IPS DF 6.9 (cell line): ENCODE measurements around the gene S1PR4.

Source experiments
- DNase-seq: peaks from one replicate; pipeline ENCODE4 v3.0.0-alpha.2; 2013; ENCODE audit warnings: low read depth, low spot score
- H3K27ac ChIP-seq: one replicate; pipeline ENCODE4 v1.5.1; 2013; ENCODE audit warnings: low read length, control low read depth
- H3K27me3 ChIP-seq: 2 replicates; pipeline ENCODE4 v1.6.1; 2013; ENCODE audit warnings: mild to moderate bottlenecking, low read length; ENCODE audit not compliant: control insufficient read depth, insufficient read depth
- H3K36me3 ChIP-seq: 2 replicates; pipeline ENCODE4 v1.6.1; 2013; ENCODE audit warnings: low read length; ENCODE audit not compliant: control insufficient read depth, insufficient read depth
- H3K4me1 ChIP-seq: 2 replicates; pipeline ENCODE4 v1.6.1; 2013; ENCODE audit warnings: low read length; ENCODE audit not compliant: control insufficient read depth, insufficient read depth
- H3K4me3 ChIP-seq: 2 replicates; pipeline ENCODE4 v1.5.1; 2013; ENCODE audit warnings: mild to moderate bottlenecking, low read length
- H3K9me3 ChIP-seq: 2 replicates; pipeline ENCODE4 v1.6.1; 2013; ENCODE audit warnings: low read length, inconsistent platforms; ENCODE audit not compliant: control insufficient read depth, insufficient read depth
- WGBS: extraction: QIAGEN DNeasy Blood & Tissue Kit; methylation state at CpG from one replicate; pipeline ENCODE4 v1.1.7; 2013; ENCODE audit warnings: mixed read lengths, missing lambda C conversion rate; ENCODE audit not compliant: insufficient read length, insufficient coverage; 5-methylcytosine and 5-hydroxymethylcytosine counted together

The S1PR4 gene

GRCh38 chr19:3183721-3184641, 5.4 kb downstream of the S1PR4 start:
- Histone ChIP-seq H3K4me3 (no peak overlapping the region), H3K4me1 (no peaks in the 10 kb centered on the region; the same call in 1 of the 2 replicates), H3K36me3 (peaks cover under 1% of the 10 kb centered on the region; the same call in 1 of the 2 replicates)

GRCh38 chr19:3184847-3185460, 6.4 kb downstream of the S1PR4 start:
- H3K4me1 ChIP-seq = peaks cover 4% of the 10 kb centered on the region
- H3K27me3 ChIP-seq = no peaks in the 10 kb centered on the region
- H3K27ac ChIP-seq = no peak overlapping the region
- H3K36me3 ChIP-seq = peaks cover 5% of the 10 kb centered on the region
- peak; percentile 33 for DNase-seq
- WGBS = no CpG with 5 or more reads among the region's 14 CpGs
- no peaks in the 10 kb centered on the region for H3K9me3 ChIP-seq
- peak overlapping the region; percentile 89; the same call in 1 of the 2 replicates for H3K4me3 ChIP-seq

More at GRCh38 chr19:3183721-3184641, 5.4 kb downstream of the S1PR4 start:
- no peak overlapping the region for H3K27ac ChIP-seq
- WGBS = no CpG with 5 or more reads among the region's 13 CpGs
- no peaks in the 10 kb centered on the region for H3K9me3 ChIP-seq
- DNase-seq = no peak
- no peaks in the 10 kb centered on the region for H3K27me3 ChIP-seq

GRCh38 chr19:3185461-3186159, 7.0 kb downstream of the S1PR4 start, which contains the start of gene NCLN:
TSS of gene NCLN (plus strand) at chr19:3185930. CDS start at chr19:3186031, 101 bp downstream.
- no CpG with 5 or more reads among the region's 69 CpGs for WGBS
- no peak within 1 kb of the TSS for H3K27ac ChIP-seq
- DNase-seq = peak; percentile 77
- H3K9me3 ChIP-seq = no peaks in the 10 kb centered on the region
- H3K4me1 ChIP-seq = peaks cover 4% of the 10 kb centered on the region
- H3K4me3 ChIP-seq = peak within 1 kb of the TSS; percentile 89
- peaks cover 6% of the 10 kb centered on the region for H3K36me3 ChIP-seq
- H3K27me3 ChIP-seq = no peaks in the 10 kb centered on the region

GRCh38 chr19:3186160-3186688, 7.7 kb downstream of the S1PR4 start:
- Histone ChIP-seq H3K4me1 (peaks cover 4% of the 10 kb centered on the region), H3K36me3 (peaks cover 10% of the 10 kb centered on the region), H3K27ac (no peak overlapping the region), H3K4me3 (peak overlapping the region; percentile 89), H3K27me3 (no peaks in the 10 kb centered on the region), H3K9me3 (no peaks in the 10 kb centered on the region)
- WGBS = no CpG with 5 or more reads among the region's 38 CpGs
- no peak for DNase-seq

GRCh38 chr19:3186891-3187661, 8.5 kb downstream of the S1PR4 start:
- Histone ChIP-seq H3K9me3 (no peaks in the 10 kb centered on the region), H3K4me3 (peak overlapping the region; percentile 89; the same call in 1 of the 2 replicates), H3K27me3 (no peaks in the 10 kb centered on the region), H3K36me3 (peaks cover 10% of the 10 kb centered on the region), H3K27ac (no peak overlapping the region), H3K4me1 (peaks cover 4% of the 10 kb centered on the region)
- WGBS = no CpG with 5 or more reads among the region's 23 CpGs
- no peak for DNase-seq

- H3K9me3 ChIP-seq = no peaks in the 10 kb centered on the region
- H3K4me3 ChIP-seq = no peak overlapping the region
- no peak overlapping the region for H3K27ac ChIP-seq
- H3K36me3 ChIP-seq = peaks cover 13% of the 10 kb centered on the region
- H3K27me3 ChIP-seq = no peaks in the 10 kb centered on the region
- no peak for DNase-seq
- WGBS = no CpG with 5 or more reads among the region's 36 CpGs
- H3K4me1 ChIP-seq = peaks cover 4% of the 10 kb centered on the region
These were observed 9.3 kb downstream of the S1PR4 start for GRCh38 chr19:3187662-3188511.

- Histone ChIP-seq H3K9me3 (no peaks in the 10 kb centered on the region), H3K27ac (no peak overlapping the region), H3K4me1 (peaks cover 4% of the 10 kb centered on the region), H3K36me3 (peaks cover 13% of the 10 kb centered on the region), H3K27me3 (no peaks in the 10 kb centered on the region), H3K4me3 (no peak overlapping the region)
- no peak for DNase-seq
- WGBS = no CpG with 5 or more reads among the region's 35 CpGs
These were observed 10.3 kb downstream of the S1PR4 start for GRCh38 chr19:3188627-3189596.

GRCh38 chr19:3189702-3190469, 11.3 kb downstream of the S1PR4 start:
- no peak overlapping the region for H3K4me3 ChIP-seq
- no CpG with 5 or more reads among the region's 28 CpGs for WGBS
- no peaks in the 10 kb centered on the region for H3K27me3 ChIP-seq
- H3K4me1 ChIP-seq = peaks cover 4% of the 10 kb centered on the region
- no peak for DNase-seq
- no peak overlapping the region for H3K27ac ChIP-seq
- H3K9me3 ChIP-seq = no peaks in the 10 kb centered on the region
- H3K36me3 ChIP-seq = peaks cover 13% of the 10 kb centered on the region
